Activated B cell treated with CpG ODN at 0.5 μM for 24 hours (primary cell): ENCODE measurements around the gene PARP12. TPM values are rescaled to one million over a fixed set of nuclear protein-coding genes. Genes with fewer than 3 reads are reported as not detected.

Experiments
- ATAC-seq: fragments of 200-7000 bp; cut with Tn5 transposase; one replicate; pipeline ENCODE4 v1.10.0; 2021; ENCODE audit warnings: low read depth, mild to moderate bottlenecking, moderate library complexity
- CTCF ChIA-PET: fragments of 350-600 bp; sonication (Branson Sonifier 250); formaldehyde crosslinking; loops from one replicate; lab custom pipeline; 2021; ENCODE audit warnings: antibody characterized with exemption; lab: Charles Lee
- POLR2A ChIA-PET: fragments of 350-600 bp; sonication (Branson Sonifier 250); formaldehyde crosslinking; loops from one replicate; lab custom pipeline; 2021; ENCODE audit warnings: antibody characterized with exemption; lab: Charles Lee
- DNase-seq: peaks from one replicate; pipeline ENCODE4 v3.0.0; 2022
- H3K27ac Mint-ChIP-seq: one replicate; pipeline ENCODE4 v1.8.0; 2020; ENCODE audit warnings: mixed read lengths
- H3K27me3 Mint-ChIP-seq: one replicate; pipeline ENCODE4 v1.8.0; 2021; ENCODE audit warnings: mixed read lengths
- H3K36me3 Mint-ChIP-seq: one replicate; pipeline ENCODE4 v1.8.0; 2021; ENCODE audit warnings: low read depth, mixed read lengths
- H3K4me1 Mint-ChIP-seq: one replicate; pipeline ENCODE4 v1.8.0; 2021; ENCODE audit warnings: mixed read lengths
- H3K4me3 Mint-ChIP-seq: one replicate; pipeline ENCODE4 v1.8.0; 2020; ENCODE audit warnings: mild to moderate bottlenecking, mixed read lengths
- H3K9me3 Mint-ChIP-seq: one replicate; pipeline ENCODE4 v1.8.0; 2020; ENCODE audit warnings: mixed read lengths
- intact Hi-C: fragments of 100-400 bp; cut with micrococcal nuclease; formaldehyde crosslinking; loops from one replicate; pipeline ENCODE4 v1.15.1; 2024
- total RNA-seq: library from RNA; stranded (reverse); gene quantifications from 2 replicates; pipeline ENCODE4 v1.2.3, GENCODE V29; 2022
- TF ChIP-seq, protein P1 (sequence below): fragments of 200-600 bp; IDR thresholded peaks from one replicate; pipeline ENCODE4 v1.8.0; 2022; ENCODE audit warnings: antibody characterized with exemption, mild to moderate bottlenecking

PARP12 gene
- total RNA-seq, 1 donor from 2014 or later: 128 TPM

DNA sequence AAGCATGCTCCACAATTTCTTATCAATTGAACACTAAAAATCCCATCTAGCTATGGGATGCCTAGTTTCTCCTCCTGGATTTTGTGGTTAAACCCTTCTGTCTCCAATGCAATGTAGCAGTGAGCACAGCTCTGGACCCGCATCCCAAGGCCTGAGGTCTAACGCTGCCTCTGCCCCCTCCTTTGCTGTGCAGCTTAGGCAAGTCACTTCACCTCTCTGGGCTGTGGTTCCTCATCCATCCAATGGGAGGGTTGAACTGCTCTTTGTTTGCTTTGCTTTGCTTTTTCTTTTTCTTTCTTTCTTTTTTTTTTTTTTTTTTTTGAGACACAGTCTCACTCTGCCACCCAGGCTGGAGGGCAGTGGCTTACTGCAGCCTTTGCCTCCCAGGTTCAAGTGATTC, 69.2 kb downstream of the PARP12 start:
- CTCF ChIA-PET: no interaction called here
- H3K27me3 Mint-ChIP-seq: no peaks in the 10 kb centered on the region
- intact Hi-C loops: no loop called here
- POLR2A ChIA-PET: no interaction called here
- TF ChIP-seq, protein P1, sequence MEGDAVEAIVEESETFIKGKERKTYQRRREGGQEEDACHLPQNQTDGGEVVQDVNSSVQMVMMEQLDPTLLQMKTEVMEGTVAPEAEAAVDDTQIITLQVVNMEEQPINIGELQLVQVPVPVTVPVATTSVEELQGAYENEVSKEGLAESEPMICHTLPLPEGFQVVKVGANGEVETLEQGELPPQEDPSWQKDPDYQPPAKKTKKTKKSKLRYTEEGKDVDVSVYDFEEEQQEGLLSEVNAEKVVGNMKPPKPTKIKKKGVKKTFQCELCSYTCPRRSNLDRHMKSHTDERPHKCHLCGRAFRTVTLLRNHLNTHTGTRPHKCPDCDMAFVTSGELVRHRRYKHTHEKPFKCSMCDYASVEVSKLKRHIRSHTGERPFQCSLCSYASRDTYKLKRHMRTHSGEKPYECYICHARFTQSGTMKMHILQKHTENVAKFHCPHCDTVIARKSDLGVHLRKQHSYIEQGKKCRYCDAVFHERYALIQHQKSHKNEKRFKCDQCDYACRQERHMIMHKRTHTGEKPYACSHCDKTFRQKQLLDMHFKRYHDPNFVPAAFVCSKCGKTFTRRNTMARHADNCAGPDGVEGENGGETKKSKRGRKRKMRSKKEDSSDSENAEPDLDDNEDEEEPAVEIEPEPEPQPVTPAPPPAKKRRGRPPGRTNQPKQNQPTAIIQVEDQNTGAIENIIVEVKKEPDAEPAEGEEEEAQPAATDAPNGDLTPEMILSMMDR: no peak
- H3K4me1 Mint-ChIP-seq: peaks cover 13% of the 10 kb centered on the region
- no peak overlapping the region for H3K27ac Mint-ChIP-seq
- H3K36me3 Mint-ChIP-seq: no peaks in the 10 kb centered on the region
- no peaks in the 10 kb centered on the region for H3K9me3 Mint-ChIP-seq
- DNase-seq (no peak), ATAC-seq (no peak)
- no peak overlapping the region for H3K4me3 Mint-ChIP-seq

DNA sequence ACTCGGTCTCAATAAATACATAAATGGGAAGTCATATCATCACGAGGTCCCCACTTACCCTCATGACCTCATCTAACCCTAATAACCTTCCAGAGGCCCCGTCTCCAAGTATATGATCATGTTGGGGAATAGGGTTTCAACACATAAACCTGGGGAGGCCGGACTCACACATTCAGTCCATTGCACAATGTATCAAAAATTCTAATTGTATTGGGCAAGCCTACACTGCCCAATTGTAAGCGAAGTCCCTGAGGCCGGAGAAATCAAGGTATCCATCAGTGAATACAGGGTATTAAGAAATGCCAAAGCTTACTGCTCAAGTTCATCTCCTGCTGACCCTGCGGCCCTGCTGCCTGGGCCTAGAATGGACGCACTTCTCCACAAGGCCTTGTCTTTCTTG, 69.6 kb downstream of the PARP12 start:
- Mint-ChIP-seq H3K27ac (no peak overlapping the region), H3K36me3 (no peaks in the 10 kb centered on the region), H3K4me3 (no peak overlapping the region), H3K27me3 (no peaks in the 10 kb centered on the region), H3K9me3 (no peaks in the 10 kb centered on the region), H3K4me1 (peaks cover 13% of the 10 kb centered on the region)
- TF ChIP-seq, protein P1: no peak
- ChIA-PET CTCF (no interaction called here), POLR2A (no interaction called here)
- intact Hi-C loops: no loop called here
- ATAC-seq (no peak), DNase-seq (no peak)

DNA sequence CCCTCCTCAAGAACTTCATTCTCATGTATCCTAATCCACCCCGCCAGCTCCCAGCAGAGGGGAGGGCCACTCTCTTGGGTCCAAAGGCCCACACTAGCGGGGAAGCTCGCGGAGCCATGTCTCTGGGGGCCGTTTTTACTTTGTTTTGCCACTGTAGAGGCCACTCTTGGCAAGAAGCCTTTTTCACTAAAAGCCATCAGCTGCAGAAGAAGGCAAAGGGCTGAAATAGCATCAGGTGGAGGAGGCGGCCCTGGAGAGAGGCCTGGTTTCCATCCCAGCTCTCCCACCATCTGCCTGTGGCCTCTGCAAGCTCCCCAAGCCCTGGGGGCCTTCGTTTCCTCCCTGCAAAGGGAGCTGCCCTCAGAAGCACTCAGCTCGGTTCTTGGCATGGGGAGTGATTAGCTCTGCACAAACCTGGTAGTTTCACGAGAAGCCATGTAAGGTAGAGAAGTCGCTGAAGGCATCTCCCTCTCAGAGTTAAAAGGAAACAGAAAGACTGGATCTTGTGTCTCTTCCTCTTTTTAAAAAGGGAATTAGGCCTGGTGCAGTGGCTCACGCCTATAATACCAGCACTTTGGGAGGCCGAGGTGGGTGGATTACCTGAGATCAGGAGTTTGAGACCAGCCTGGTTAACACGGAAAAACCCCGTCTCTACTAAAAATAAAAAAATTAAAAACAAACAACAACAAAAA, 70.3 kb downstream of the PARP12 start:
- ChIA-PET CTCF (no interaction called here), POLR2A (no interaction called here)
- TF ChIP-seq, protein P1: no peak
- no peaks in the 10 kb centered on the region for H3K36me3 Mint-ChIP-seq
- intact Hi-C loops: no loop called here
- DNase-seq: no peak
- H3K9me3 Mint-ChIP-seq: no peaks in the 10 kb centered on the region
- no peak overlapping the region for H3K4me3 Mint-ChIP-seq
- no peaks in the 10 kb centered on the region for H3K27me3 Mint-ChIP-seq
- ATAC-seq: no peak
- H3K27ac Mint-ChIP-seq: no peak overlapping the region
- H3K4me1 Mint-ChIP-seq: peaks cover 13% of the 10 kb centered on the region

DNA sequence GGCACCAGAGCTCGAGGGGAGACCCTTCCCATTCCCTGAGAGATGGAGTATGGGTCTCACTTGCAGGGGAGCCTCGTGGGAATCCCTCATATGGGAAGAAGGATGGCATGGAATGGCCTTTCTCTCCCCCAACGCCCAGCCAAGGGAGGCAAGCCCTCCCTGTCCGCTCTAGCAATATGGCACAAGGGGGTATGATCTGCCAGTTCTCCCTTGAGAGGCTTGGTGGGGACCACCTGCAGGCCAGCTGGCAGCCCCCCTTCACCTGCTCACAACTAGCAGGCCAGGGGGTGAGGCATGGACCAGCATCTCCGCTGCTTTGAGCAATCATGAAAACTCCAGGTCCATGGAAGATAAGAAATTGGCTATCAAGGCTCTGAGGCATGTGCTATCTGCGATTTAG, 70.8 kb downstream of the PARP12 start:
- Mint-ChIP-seq H3K27ac (no peak overlapping the region), H3K27me3 (no peaks in the 10 kb centered on the region), H3K36me3 (no peaks in the 10 kb centered on the region), H3K9me3 (no peaks in the 10 kb centered on the region), H3K4me1 (peaks cover 13% of the 10 kb centered on the region), H3K4me3 (no peak overlapping the region)
- ChIA-PET CTCF (no interaction called here), POLR2A (no interaction called here)
- DNase-seq (no peak), ATAC-seq (no peak)
- TF ChIP-seq, protein P1: no peak
- intact Hi-C loops: no loop called here

DNA sequence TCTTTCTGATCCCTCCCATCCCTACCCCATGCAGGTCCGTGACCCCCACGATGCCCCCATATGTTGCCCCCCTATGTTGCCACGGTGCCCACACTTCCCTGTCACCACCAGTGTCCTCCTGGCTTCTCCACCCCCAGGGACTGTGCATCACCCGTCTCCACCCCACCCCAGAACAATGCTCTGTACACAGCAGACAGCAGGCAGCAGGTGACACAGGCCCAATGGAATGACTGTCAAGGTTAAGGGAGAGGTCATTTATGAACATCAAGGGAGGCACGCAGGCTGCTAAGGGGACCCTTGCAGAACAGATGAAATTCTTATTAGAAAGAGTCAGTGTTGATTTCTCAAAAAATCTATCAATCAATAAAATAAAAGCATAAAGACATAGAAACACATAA, 71.5 kb downstream of the PARP12 start:
- POLR2A ChIA-PET: no interaction called here
- Mint-ChIP-seq H3K4me1 (peaks cover 13% of the 10 kb centered on the region), H3K4me3 (no peak overlapping the region), H3K27ac (no peak overlapping the region), H3K36me3 (no peaks in the 10 kb centered on the region), H3K27me3 (no peaks in the 10 kb centered on the region), H3K9me3 (no peaks in the 10 kb centered on the region)
- DNase-seq (no peak), ATAC-seq (no peak)
- TF ChIP-seq, protein P1: no peak
- CTCF ChIA-PET: no interaction called here
- intact Hi-C loops: no loop called here
